SK-N-SH treated with all-trans-retinoic acid at 6 μM for 48 hours (cell line): ENCODE measurements around the gene OFD1.

ENCODE experiments used
- BACH2 ChIP-seq: fragments of 250-450 bp; sonication (Bioruptor Pico); IDR thresholded peaks from 2 replicates; pipeline ENCODE4 v1.9.0; 2021; ENCODE audit warnings: mild to moderate bottlenecking, borderline replicate concordance
- CSDC2 ChIP-seq: fragments of 250-450 bp; sonication (Bioruptor Pico); IDR thresholded peaks from 2 replicates; pipeline ENCODE4 v1.5.0; 2020; ENCODE audit warnings: mild to moderate bottlenecking, moderate library complexity
- GLIS3 ChIP-seq: fragments of 250-450 bp; sonication (Bioruptor Pico); IDR thresholded peaks from 2 replicates; pipeline ENCODE4 v1.5.0; 2020; ENCODE audit warnings: mild to moderate bottlenecking, moderate library complexity
- ISL1 ChIP-seq: fragments of 250-450 bp; sonication (Bioruptor Pico); IDR thresholded peaks from 2 replicates; pipeline ENCODE4 v2.1.2; 2022; ENCODE audit warnings: mild to moderate bottlenecking, moderate library complexity
- PATZ1 ChIP-seq: fragments of 250-450 bp; sonication (Bioruptor Pico); IDR thresholded peaks from 2 replicates; pipeline ENCODE4 v1.8.0; 2020; ENCODE audit warnings: mild to moderate bottlenecking, moderate library complexity, borderline replicate concordance
- PPARA ChIP-seq: fragments of 250-450 bp; sonication (Bioruptor Pico); IDR thresholded peaks from 2 replicates; pipeline ENCODE4 v1.5.0; 2020; ENCODE audit warnings: mild to moderate bottlenecking, borderline replicate concordance
- RARB ChIP-seq: fragments of 250-450 bp; sonication (Bioruptor Pico); IDR thresholded peaks from 2 replicates; pipeline ENCODE4 v1.8.0; 2021; ENCODE audit warnings: mild to moderate bottlenecking, moderate library complexity
- SNAI2 ChIP-seq: fragments of 250-450 bp; sonication (Bioruptor Pico); IDR thresholded peaks from 2 replicates; pipeline ENCODE4 v1.5.0; 2020; ENCODE audit warnings: mild to moderate bottlenecking, moderate library complexity
- TOX ChIP-seq: fragments of 250-450 bp; sonication (Bioruptor Pico); IDR thresholded peaks from 2 replicates; pipeline ENCODE4 v1.8.0; 2021; ENCODE audit warnings: mild to moderate bottlenecking, moderate library complexity, borderline replicate concordance
- ZFP3 ChIP-seq: fragments of 250-450 bp; sonication (Bioruptor Pico); IDR thresholded peaks from 2 replicates; pipeline ENCODE4 v1.5.0; 2020; ENCODE audit warnings: mild to moderate bottlenecking, moderate library complexity
- TF ChIP-seq, protein P1 (sequence below): fragments of 250-450 bp; sonication (Bioruptor Pico); IDR thresholded peaks from 2 replicates; pipeline ENCODE4 v1.5.1; 2020; ENCODE audit warnings: low read depth, mild to moderate bottlenecking, moderate library complexity

GRCh38 chrX:13699183-13699826, 35.2 kb upstream of the OFD1 start:
- no peak for TF ChIP-seq CSDC2 (CRISPR knock-in tag)
- no peak for TF ChIP-seq ZFP3 (CRISPR knock-in tag)
- TF ChIP-seq, protein P1, sequence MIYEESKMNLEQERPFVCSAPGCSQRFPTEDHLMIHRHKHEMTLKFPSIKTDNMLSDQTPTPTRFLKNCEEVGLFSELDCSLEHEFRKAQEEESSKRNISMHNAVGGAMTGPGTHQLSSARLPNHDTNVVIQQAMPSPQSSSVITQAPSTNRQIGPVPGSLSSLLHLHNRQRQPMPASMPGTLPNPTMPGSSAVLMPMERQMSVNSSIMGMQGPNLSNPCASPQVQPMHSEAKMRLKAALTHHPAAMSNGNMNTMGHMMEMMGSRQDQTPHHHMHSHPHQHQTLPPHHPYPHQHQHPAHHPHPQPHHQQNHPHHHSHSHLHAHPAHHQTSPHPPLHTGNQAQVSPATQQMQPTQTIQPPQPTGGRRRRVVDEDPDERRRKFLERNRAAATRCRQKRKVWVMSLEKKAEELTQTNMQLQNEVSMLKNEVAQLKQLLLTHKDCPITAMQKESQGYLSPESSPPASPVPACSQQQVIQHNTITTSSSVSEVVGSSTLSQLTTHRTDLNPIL (CRISPR knock-in tag) = no peak
- no peak for TF ChIP-seq TOX (CRISPR knock-in tag)
- no peak for TF ChIP-seq PATZ1 (CRISPR knock-in tag)
- TF ChIP-seq BACH2 = no peak
- no peak for TF ChIP-seq SNAI2 (CRISPR knock-in tag)
- TF ChIP-seq RARB = no peak
- TF ChIP-seq PPARA (CRISPR knock-in tag) = no peak
- TF ChIP-seq GLIS3 = no peak
- TF ChIP-seq ISL1 (CRISPR knock-in tag) = no peak
